Esophagus squamous epithelium (tissue), 4 donors: ENCODE measurements around the gene LRP4.

Source experiments
- POLR2A ChIP-seq, 4 donors: fragments of 450-650 bp; IDR thresholded peaks; one replicate each; pipeline ENCODE4 v1.6.1; 2017; ENCODE audit warnings: antibody characterized with exemption in 4 of 4, mild to moderate bottlenecking in 4 of 4, moderate library complexity in 3 of 4
- TF ChIP-seq, protein P1 (sequence below), 6 experiments: fragments of 450-650 bp in 4 of 6; fragments of 200-600 bp in 2 of 6; sonication (generic) in 2 of 6; IDR thresholded peaks; one replicate each; pipeline ENCODE4 v1.5.1; 2016 to 2019; ENCODE audit warnings: antibody characterized with exemption in 6 of 6, mild to moderate bottlenecking in 4 of 6, moderate library complexity in 4 of 6

DNA sequence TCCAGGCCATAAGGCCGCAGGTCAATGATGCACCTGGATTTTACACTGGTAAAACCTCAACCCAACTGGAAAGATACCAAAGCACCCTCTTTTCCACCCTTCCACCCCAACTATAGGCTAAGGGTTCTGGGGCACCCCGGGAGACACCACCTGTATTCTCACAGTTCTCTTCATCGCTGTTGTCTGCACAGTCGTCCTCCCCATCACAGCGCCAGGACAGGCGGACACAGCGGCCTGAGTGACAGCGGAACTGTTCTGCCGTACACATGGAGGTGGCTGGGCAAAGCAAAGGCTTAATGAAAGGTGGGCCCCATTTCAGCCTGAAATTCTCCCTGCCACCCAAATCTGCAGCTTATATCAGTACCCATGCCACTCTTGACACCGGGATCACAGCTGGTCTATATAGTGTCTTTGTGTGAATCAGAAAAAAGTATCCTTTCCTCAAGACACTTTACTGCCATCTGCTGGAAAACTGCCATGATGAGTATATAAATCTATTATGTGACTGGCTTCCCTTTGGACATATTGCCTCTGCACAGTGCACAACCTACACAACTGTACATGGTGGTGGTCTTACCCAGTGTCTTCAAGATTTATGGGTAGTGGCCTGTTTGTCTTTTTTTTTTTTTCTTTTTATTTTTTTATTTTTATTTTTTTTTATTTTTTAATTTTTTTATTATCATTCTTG is 21.5 kb downstream of the LRP4 start:
- TF ChIP-seq, protein P1, sequence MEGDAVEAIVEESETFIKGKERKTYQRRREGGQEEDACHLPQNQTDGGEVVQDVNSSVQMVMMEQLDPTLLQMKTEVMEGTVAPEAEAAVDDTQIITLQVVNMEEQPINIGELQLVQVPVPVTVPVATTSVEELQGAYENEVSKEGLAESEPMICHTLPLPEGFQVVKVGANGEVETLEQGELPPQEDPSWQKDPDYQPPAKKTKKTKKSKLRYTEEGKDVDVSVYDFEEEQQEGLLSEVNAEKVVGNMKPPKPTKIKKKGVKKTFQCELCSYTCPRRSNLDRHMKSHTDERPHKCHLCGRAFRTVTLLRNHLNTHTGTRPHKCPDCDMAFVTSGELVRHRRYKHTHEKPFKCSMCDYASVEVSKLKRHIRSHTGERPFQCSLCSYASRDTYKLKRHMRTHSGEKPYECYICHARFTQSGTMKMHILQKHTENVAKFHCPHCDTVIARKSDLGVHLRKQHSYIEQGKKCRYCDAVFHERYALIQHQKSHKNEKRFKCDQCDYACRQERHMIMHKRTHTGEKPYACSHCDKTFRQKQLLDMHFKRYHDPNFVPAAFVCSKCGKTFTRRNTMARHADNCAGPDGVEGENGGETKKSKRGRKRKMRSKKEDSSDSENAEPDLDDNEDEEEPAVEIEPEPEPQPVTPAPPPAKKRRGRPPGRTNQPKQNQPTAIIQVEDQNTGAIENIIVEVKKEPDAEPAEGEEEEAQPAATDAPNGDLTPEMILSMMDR (IDR thresholded peaks at IDR 0.05) = peak in 1 of 6 experiments; percentile 31
- TF ChIP-seq POLR2A (IDR thresholded peaks at IDR 0.05) = no peak
